ENCODE results near the gene DNAJC8.

DNAJC8 gene

GRCh38 chr1:28259934-28260802, 27.3 kb upstream of the DNAJC8 start (continued):
- no peak for TF ChIP-seq ZNF311 (tag by site-specific recombination; IDR thresholded peaks at IDR 0.05; ENCODE audit: borderline replicate concordance)
- 0 out of 2 replicates have a peak, but pooled peaks have one; percentile 22 for TF ChIP-seq ZBTB7A (tag by site-specific recombination; IDR thresholded peaks at IDR 0.05; ENCODE audit: low read depth)
- TF ChIP-seq INSM2 (tag by site-specific recombination; IDR thresholded peaks at IDR 0.05): no peak; the same call in 1 of the 2 replicates
- TF ChIP-seq ZNF580 (tag by site-specific recombination; IDR thresholded peaks at IDR 0.05): no peak
- TF ChIP-seq ZBTB20 (tag by site-specific recombination; IDR thresholded peaks at IDR 0.05): peak; percentile 94
- TF ChIP-seq ZNF585B (tag by site-specific recombination; IDR thresholded peaks at IDR 0.05): no peak; the same call in 1 of the 2 replicates
- peak; percentile 74 for TF ChIP-seq SP3 (tag by site-specific recombination; IDR thresholded peaks at IDR 0.05)
- peak; percentile 74 for TF ChIP-seq PATZ1 (tag by site-specific recombination; IDR thresholded peaks at IDR 0.05)
- peak; percentile 96 for TF ChIP-seq GLIS1 (tag by site-specific recombination; IDR thresholded peaks at IDR 0.05)
- TF ChIP-seq ZNF48 (tag by site-specific recombination; IDR thresholded peaks at IDR 0.05): no peak
- peak; percentile 97 for TF ChIP-seq ZNF398 (tag by site-specific recombination; IDR thresholded peaks at IDR 0.05)
- TF ChIP-seq ZSCAN30 (tag by site-specific recombination; IDR thresholded peaks at IDR 0.05): no peak

- Histone ChIP-seq H3K9me3 (ENCODE audit: control insufficient read depth, insufficient read depth, low read depth, low read length) (no peaks in the 10 kb centered on the region), H3K4me3 (ENCODE audit: low read depth, low read length) (peak within 1 kb of the TSS; percentile 97), H3K36me3 (ENCODE audit: control insufficient read depth in 2 of 2, insufficient read depth in 1 of 2, low read length in 2 of 2) (peaks cover 0 to 5% of the 10 kb centered on the region in 2 experiments; a peak in 1 of 3 replicates), H3K27ac (ENCODE audit: extremely low read depth, low read depth, low read length) (peak within 1 kb of the TSS; percentile 97), H3K4me1 (ENCODE audit: control insufficient read depth, insufficient read depth, low read length) (no peaks in the 10 kb centered on the region; the same call in 1 of the 2 replicates)
- ChIA-PET CTCF (interaction anchor here (1.0 to 4.8 kb wide), 2 partner anchors 11 to 13 kb away, joined by 3 to 42 read pairs; no protein-coding TSS in a partner anchor), POLR2A (interaction anchor here (0.8 to 3.9 kb wide), 19 partner anchors 8 to 384 kb away, joined by 3 to 59 read pairs (median 4); partner anchors contain the start of genes ATP5IF1, MED18 and TAF12)
- TF ChIP-seq ZNF488 (tag by site-specific recombination; IDR thresholded peaks at IDR 0.05) (no peak), ELK4 (IDR thresholded peaks at IDR 0.05; ENCODE audit: borderline replicate concordance, low read depth, low read length) (no peak; the same call in 1 of the 2 replicates), ZNF571 (tag by site-specific recombination; IDR thresholded peaks at IDR 0.05) (no peak), ZNF514 (tag by site-specific recombination; IDR thresholded peaks at IDR 0.05) (no peak), ZNF548 (tag by site-specific recombination; IDR thresholded peaks at IDR 0.05) (no peak), ZNF660 (tag by site-specific recombination; IDR thresholded peaks at IDR 0.05) (peak; percentile 82), ZNF777 (tag by site-specific recombination; IDR thresholded peaks at IDR 0.05; ENCODE audit: borderline replicate concordance) (no peak), ZNF280D (tag by site-specific recombination; IDR thresholded peaks at IDR 0.05) (no peak), ZNF266 (tag by site-specific recombination; IDR thresholded peaks at IDR 0.05; ENCODE audit: low read depth) (no peak), ZNF670 (tag by site-specific recombination; IDR thresholded peaks at IDR 0.05; ENCODE audit: low read depth) (no peak), IKZF3 (tag by site-specific recombination; IDR thresholded peaks at IDR 0.05) (no peak)
Measured at GRCh38 chr1:28259252-28259933, 26.6 kb upstream of the DNAJC8 start, which contains the start of gene SESN2. Gene SESN2 (plus strand): TSS chr1:28259518. CDS start chr1:28259848, 330 bp downstream.
